Measurements from ENCODE around the gene ERCC1. TPM values are rescaled to one million over a fixed set of nuclear protein-coding genes. Genes with fewer than 3 reads are reported as not detected.

The ERCC1 gene
- polyA plus RNA-seq, 2 of the 4 experiments (the other 2 are of a cell fraction): 81.7 to 93.0 TPM

DNA sequence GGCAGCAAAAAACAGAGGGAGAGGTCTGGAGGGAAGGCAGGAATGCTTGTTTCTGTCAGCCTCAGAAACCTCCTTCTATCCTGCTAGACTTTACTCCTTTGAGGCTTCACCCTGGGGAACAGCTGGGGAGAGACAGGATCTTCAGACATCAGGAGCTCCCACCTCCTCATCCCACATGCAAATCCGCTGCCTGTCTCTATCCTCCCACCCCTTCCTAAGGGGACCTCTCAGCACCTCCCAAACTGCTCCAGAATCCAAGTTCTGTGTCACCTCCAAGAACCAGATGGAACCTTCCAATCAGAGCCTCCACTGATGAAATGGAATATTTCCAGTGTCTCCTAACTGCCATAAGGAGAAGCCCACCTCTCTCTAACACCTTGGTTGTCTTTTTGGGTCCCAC is 43.6 kb downstream of the ERCC1 start:
- CTCF ChIA-PET: interaction anchor here (1.0 to 2.1 kb wide), 2 partner anchors 22 to 24 kb away, joined by 3 to 7 read pairs; no protein-coding TSS in a partner anchor
- H3K27ac ChIP-seq: peak overlapping the region in 1 of 2 experiments; percentile 50; a peak in 2 of 6 replicates
- no peaks in the 10 kb centered on the region for H3K9me3 ChIP-seq
- no peak overlapping the region for H3K4me3 ChIP-seq
- POLR2A ChIA-PET: no interaction called here
- ATAC-seq (no peak; a peak in 1 of 6 replicates), FAIRE-seq (no peak), DNase-seq (ENCODE audit: low read depth in 1 of 2, low spot score in 1 of 2) (no peak)
- no peak for TF ChIP-seq FOSL2 (IDR thresholded peaks at IDR 0.05)
- TF ChIP-seq FOSL2 (CRISPR knock-in tag; IDR thresholded peaks at IDR 0.05): no peak
- TF ChIP-seq RARB (CRISPR knock-in tag; IDR thresholded peaks at IDR 0.05): no peak
- TF ChIP-seq HOXA7 (CRISPR knock-in tag; IDR thresholded peaks at IDR 0.05): no peak
- no peak for TF ChIP-seq NR3C1 (IDR thresholded peaks at IDR 0.05)
- no peak for TF ChIP-seq ZC3H11A (IDR thresholded peaks at IDR 0.05)
- TF ChIP-seq, protein P1, sequence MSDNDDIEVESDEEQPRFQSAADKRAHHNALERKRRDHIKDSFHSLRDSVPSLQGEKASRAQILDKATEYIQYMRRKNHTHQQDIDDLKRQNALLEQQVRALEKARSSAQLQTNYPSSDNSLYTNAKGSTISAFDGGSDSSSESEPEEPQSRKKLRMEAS (IDR thresholded peaks at IDR 0.05): no peak
- TF ChIP-seq KDM1A (IDR thresholded peaks at IDR 0.05; ENCODE audit: low read depth): no peak
- TF ChIP-seq JUNB (IDR thresholded peaks at IDR 0.05): no peak
- no peak for TF ChIP-seq KDM5A (IDR thresholded peaks at IDR 0.05)
- TF ChIP-seq FOSB (CRISPR knock-in tag; IDR thresholded peaks at IDR 0.05): no peak
- no peak for TF ChIP-seq TFCP2L1 (CRISPR knock-in tag; IDR thresholded peaks at IDR 0.05)
- TF ChIP-seq BHLHE40 (IDR thresholded peaks at IDR 0.05; ENCODE audit: low read depth, low read length): no peak
- peaks cover 14% of the 10 kb centered on the region for H3K4me1 ChIP-seq
- WGBS (ENCODE audit: missing lambda C conversion rate): 81% methylated on average over 1 of the region's 1 CpG
- no peak overlapping the region for H3K4me2 ChIP-seq

DNA sequence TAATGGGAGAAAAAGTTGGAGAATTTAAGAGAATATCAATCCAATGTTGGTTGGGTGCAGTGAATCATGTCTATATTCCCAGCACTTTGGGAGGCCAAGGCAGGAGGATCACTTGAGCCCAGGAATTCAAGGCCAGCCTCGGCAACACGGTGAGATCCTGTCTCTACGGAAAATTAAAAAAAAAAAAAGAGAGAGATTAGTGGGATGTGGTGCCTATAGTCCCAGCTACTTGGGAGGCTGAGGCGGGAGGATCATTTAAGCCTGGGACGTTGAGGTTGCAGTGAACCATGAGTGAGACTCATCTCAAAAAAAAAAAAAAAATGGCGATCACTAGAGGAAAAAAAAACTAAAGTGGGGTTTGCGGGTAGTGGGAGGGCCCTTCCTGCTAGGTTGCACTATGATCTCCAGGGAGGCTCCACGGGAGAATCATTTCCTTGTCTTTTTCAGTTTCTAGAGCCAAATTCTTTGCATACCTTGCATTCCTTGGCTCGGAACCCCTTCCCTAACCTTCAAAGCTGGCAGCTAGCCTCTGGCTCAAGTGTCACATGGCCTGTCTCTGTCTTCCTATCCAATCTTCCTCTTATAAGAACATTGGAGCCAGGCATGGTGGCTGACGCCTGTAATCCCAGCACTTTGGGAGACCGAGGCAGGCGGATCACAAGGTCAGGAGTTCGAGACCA is 47.5 kb downstream of the ERCC1 start:
- H3K4me2 ChIP-seq: peak overlapping the region; percentile 53; the same call in 2 of the 3 replicates

More for the DNA sequence above, 47.5 kb downstream of the ERCC1 start:
- Histone ChIP-seq H3K4me3 (no peak overlapping the region), H3K9me3 (no peaks in the 10 kb centered on the region), H3K4me1 (peaks cover 14% of the 10 kb centered on the region), H3K27ac (peak overlapping the region; percentile 84 to 86)
- DNase-seq (ENCODE audit: low read depth in 1 of 2, low spot score in 1 of 2) (peak; percentile 64 to 91), FAIRE-seq (no peak), ATAC-seq (peak; percentile 92 to 93)
- TF ChIP-seq, protein P2, sequence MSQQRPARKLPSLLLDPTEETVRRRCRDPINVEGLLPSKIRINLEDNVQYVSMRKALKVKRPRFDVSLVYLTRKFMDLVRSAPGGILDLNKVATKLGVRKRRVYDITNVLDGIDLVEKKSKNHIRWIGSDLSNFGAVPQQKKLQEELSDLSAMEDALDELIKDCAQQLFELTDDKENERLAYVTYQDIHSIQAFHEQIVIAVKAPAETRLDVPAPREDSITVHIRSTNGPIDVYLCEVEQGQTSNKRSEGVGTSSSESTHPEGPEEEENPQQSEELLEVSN (IDR thresholded peaks at IDR 0.05; ENCODE audit: borderline replicate concordance, low read depth): 0 out of 2 replicates have a peak, but pooled peaks have one; percentile 24
- TF ChIP-seq, protein P3, sequence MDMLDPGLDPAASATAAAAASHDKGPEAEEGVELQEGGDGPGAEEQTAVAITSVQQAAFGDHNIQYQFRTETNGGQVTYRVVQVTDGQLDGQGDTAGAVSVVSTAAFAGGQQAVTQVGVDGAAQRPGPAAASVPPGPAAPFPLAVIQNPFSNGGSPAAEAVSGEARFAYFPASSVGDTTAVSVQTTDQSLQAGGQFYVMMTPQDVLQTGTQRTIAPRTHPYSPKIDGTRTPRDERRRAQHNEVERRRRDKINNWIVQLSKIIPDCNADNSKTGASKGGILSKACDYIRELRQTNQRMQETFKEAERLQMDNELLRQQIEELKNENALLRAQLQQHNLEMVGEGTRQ (IDR thresholded peaks at IDR 0.05): peak; percentile 55; the same call in 1 of the 2 replicates
- TF ChIP-seq HOXB5 (CRISPR knock-in tag; IDR thresholded peaks at IDR 0.05) (no peak), GATA3 (IDR thresholded peaks at IDR 0.05; ENCODE audit: borderline replicate concordance) (peak; percentile 66; the same call in 1 of the 2 replicates), RARB (CRISPR knock-in tag; IDR thresholded peaks at IDR 0.05) (no peak), KDM1A (IDR thresholded peaks at IDR 0.05; ENCODE audit: low read depth) (no peak), NPAS2 (CRISPR knock-in tag; IDR thresholded peaks at IDR 0.05; ENCODE audit: borderline replicate concordance) (no peak), CEBPB (IDR thresholded peaks at IDR 0.05) (no peak), CHD2 (IDR thresholded peaks at IDR 0.05; ENCODE audit: low read length, partially characterized antibody) (no peak), HOXA7 (CRISPR knock-in tag; IDR thresholded peaks at IDR 0.05) (no peak), TP53 (CRISPR knock-in tag; IDR thresholded peaks at IDR 0.05) (no peak), MAFK (IDR thresholded peaks at IDR 0.05; ENCODE audit: partially characterized antibody) (peak; percentile 48), JUNB (IDR thresholded peaks at IDR 0.05) (0 out of 2 replicates have a peak, but pooled peaks have one; percentile 14), ZSCAN20 (CRISPR knock-in tag; IDR thresholded peaks at IDR 0.05) (no peak)
- TF ChIP-seq, protein P1 (IDR thresholded peaks at IDR 0.05): peak; percentile 70
- TF ChIP-seq, protein P4, sequence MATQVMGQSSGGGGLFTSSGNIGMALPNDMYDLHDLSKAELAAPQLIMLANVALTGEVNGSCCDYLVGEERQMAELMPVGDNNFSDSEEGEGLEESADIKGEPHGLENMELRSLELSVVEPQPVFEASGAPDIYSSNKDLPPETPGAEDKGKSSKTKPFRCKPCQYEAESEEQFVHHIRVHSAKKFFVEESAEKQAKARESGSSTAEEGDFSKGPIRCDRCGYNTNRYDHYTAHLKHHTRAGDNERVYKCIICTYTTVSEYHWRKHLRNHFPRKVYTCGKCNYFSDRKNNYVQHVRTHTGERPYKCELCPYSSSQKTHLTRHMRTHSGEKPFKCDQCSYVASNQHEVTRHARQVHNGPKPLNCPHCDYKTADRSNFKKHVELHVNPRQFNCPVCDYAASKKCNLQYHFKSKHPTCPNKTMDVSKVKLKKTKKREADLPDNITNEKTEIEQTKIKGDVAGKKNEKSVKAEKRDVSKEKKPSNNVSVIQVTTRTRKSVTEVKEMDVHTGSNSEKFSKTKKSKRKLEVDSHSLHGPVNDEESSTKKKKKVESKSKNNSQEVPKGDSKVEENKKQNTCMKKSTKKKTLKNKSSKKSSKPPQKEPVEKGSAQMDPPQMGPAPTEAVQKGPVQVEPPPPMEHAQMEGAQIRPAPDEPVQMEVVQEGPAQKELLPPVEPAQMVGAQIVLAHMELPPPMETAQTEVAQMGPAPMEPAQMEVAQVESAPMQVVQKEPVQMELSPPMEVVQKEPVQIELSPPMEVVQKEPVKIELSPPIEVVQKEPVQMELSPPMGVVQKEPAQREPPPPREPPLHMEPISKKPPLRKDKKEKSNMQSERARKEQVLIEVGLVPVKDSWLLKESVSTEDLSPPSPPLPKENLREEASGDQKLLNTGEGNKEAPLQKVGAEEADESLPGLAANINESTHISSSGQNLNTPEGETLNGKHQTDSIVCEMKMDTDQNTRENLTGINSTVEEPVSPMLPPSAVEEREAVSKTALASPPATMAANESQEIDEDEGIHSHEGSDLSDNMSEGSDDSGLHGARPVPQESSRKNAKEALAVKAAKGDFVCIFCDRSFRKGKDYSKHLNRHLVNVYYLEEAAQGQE (IDR thresholded peaks at IDR 0.05): no peak
- TF ChIP-seq, protein P5, sequence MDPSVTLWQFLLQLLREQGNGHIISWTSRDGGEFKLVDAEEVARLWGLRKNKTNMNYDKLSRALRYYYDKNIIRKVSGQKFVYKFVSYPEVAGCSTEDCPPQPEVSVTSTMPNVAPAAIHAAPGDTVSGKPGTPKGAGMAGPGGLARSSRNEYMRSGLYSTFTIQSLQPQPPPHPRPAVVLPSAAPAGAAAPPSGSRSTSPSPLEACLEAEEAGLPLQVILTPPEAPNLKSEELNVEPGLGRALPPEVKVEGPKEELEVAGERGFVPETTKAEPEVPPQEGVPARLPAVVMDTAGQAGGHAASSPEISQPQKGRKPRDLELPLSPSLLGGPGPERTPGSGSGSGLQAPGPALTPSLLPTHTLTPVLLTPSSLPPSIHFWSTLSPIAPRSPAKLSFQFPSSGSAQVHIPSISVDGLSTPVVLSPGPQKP (IDR thresholded peaks at IDR 0.05; ENCODE audit: low read depth, low read length): no peak
- POLR2A ChIA-PET: interaction anchor here (1.2 kb wide), 1 partner anchor 27 kb away, joined by 3 read pairs; no protein-coding TSS in a partner anchor
- CTCF ChIA-PET: interaction anchor here (0.6 to 1.3 kb wide), 2 partner anchors 63 to 130 kb away, joined by 3 to 5 read pairs; no protein-coding TSS in a partner anchor
- WGBS (ENCODE audit: missing lambda C conversion rate): 23% methylated on average over 13 of the region's 13 CpGs

Measured in A549 (cell line).